T-helper 1 cell treated with Interleukin-12 subunit alpha and Interleukin-12 subunit beta and Interleukin-4 antibody, amounts not matched to agents 30 ng/mL and 1 ng/mL, for 36 hours (primary cell): ENCODE results near the gene LPIN3. TPM values are rescaled to one million over a fixed set of nuclear protein-coding genes. Genes with fewer than 3 reads are reported as not detected.
"Not testable (repeated sequence)": the region's sequence is repeated elsewhere in the genome, so short reads cannot be mapped to it uniquely, and the experiment has no call there.

Source experiments
- intact Hi-C: fragments of 100-400 bp; cut with micrococcal nuclease; formaldehyde crosslinking; loops from one replicate; pipeline ENCODE4 v1.15.1; 2024
- total RNA-seq: library from RNA; stranded (reverse); gene quantifications from 2 replicates; pipeline ENCODE4 v1.2.3, GENCODE V29; 2022

Gene LPIN3, protein sequence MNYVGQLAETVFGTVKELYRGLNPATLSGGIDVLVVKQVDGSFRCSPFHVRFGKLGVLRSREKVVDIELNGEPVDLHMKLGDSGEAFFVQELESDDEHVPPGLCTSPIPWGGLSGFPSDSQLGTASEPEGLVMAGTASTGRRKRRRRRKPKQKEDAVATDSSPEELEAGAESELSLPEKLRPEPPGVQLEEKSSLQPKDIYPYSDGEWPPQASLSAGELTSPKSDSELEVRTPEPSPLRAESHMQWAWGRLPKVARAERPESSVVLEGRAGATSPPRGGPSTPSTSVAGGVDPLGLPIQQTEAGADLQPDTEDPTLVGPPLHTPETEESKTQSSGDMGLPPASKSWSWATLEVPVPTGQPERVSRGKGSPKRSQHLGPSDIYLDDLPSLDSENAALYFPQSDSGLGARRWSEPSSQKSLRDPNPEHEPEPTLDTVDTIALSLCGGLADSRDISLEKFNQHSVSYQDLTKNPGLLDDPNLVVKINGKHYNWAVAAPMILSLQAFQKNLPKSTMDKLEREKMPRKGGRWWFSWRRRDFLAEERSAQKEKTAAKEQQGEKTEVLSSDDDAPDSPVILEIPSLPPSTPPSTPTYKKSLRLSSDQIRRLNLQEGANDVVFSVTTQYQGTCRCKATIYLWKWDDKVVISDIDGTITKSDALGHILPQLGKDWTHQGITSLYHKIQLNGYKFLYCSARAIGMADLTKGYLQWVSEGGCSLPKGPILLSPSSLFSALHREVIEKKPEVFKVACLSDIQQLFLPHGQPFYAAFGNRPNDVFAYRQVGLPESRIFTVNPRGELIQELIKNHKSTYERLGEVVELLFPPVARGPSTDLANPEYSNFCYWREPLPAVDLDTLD
- 2.0 and 2.8 TPM in 2 replicates for total RNA-seq

DNA sequence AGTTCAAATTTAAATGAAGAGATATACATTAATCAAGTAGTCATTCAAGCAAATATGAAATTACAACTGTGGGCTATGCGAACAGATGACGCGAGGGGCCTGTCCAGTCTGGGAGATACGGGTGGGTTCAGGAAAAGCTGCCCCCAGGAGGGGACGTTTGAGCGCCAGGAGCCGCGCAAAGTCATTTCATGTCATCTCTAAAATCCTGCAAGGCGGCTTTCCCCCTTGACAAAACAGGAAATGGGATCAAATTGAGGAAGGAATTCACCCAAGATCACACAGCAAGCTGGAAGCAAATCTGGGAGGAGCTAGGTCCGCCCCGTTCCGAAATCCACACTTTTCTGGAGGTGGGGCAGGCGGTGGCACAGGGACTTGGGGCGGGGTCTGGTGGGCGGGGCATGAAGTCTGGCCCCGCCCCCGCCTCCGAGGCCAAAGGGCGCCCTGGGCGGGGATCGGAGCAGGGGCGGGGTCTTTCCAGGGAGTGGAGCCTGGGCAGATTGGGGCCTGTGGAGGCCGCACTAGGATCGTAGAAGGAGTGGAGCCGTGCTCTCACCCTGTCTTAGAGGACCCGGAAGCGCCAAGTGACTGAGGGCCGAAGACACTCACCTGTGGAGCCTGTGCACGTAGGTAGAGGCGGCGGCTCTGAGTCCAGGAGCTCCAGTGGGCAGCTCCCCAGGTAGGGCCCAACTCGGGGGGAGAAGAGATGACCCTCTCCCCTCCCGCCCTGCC is at the start of gene LPIN3:
Gene LPIN3, plus strand, starts transcription at position 495 of the 729 bp plus-strand sequence. CDS start 4,983 bp downstream, outside the sequence.
- intact Hi-C loops = loop anchor here (1.0 to 5.0 kb wide), 12 partner anchors 23 to 372 kb away; partner anchors contain the start of genes CHD6 and ZHX3

DNA sequence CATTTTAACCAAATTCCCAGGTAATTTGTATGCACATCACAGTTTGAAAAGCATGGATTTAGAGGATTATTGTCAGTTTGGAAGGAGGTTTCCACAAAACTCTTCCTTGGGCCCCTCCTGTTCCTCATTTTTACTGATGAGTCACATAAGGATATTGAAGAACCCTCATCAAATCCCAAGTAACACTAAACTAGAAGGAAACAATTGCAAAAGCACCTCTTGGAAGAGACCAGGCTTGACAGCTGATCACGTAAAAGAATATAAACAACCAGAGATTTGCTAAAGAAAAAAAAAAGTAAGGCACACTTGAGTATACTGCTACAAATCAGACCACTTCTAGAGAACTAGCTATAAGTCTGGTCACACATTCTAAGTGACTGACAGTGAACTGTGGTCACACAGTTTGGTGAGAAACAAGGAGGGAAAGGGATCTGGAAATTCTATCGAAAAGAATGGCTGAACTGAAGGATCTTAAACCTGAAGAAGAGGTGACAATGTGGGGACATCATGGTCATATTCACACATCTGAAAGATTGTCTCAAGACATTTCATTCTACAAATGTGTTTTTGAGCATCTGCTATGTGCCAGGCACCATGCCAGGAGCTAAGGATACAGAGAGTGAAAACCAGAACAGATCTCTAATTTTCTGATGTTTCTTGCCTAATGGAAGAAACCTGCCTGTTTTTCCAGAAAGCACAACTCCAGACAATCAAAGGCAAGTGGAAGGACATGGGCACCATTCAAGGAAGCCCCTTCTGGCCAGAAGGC is 47.2 kb upstream of the LPIN3 start:
- intact Hi-C loops = no loop called here

DNA sequence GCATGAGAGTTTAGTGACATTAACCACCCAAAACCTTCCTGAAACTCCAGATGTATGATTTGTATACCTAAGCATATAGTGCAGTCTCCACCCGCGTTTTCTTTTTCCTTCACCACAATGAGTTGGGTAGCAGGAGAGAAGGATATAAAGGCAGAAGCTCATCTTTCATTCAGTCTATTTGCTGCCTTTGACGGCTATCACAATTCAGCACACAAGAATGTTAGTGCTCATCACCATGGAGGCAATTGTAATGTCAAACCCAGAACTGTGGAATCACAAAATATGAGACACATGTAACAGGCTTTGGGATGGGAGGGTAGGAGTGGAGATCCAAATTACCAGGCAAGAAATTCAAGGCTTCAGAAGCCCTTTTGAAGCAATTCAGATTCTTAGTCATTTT is 40.7 kb upstream of the LPIN3 start:
- intact Hi-C loops = no loop called here

DNA sequence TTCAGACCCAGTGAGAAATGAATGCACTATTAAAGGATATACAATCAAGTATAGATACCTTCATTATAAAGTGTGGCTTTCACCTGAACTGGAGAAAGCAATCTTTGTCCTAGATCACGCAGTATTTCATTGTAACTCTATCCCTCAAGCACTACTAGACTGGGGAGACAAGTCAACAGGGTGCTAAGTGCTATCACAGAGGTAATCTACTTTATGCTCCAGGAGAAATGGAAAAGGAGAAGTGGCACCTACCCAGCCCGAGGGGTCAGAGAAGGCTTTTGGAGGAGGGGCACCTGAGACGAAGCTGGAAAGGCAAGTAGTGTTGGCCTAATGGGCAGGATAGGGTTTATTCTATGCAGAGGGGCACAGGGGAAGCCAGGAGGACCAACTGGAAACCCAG is 40.2 kb upstream of the LPIN3 start:
- intact Hi-C loops = no loop called here

DNA sequence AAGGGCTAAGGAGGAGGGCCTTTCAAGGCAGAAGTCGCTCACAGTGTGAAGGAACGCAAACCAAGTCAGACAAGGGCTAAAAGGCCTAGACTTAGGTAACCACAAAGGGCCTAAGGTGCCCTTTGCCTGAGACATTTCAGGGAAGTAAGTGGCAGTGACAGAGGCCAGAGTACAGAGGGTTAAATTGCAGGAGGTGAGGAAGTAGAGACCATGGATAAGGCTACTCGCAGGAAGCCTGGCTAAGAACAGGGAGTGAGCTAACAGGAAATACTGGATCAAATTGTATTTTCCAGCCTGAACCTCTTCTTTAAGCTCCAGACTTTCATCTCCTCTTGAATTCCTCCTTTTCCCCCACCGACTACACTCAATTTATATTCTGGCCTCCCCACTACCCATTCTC is 39.7 kb upstream of the LPIN3 start:
- intact Hi-C loops = no loop called here

DNA sequence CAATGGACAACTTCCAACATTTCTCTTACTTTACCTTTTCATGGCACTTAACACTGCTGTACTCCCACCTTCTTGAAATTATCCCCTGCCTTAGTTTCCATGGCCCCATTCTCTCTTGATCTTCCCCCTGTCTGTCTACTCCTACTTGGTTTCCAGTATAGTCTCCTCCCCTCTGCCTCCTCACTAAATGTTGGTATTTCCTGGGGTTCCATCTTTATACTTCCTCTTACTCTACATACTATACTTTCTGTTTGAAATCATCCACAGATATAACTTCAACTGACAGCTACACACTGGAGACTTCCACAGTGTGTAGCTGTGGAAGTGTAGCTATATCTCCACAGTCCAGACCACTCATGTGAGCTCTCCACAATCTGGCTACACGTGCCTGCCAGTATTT is 36.6 kb upstream of the LPIN3 start:
- intact Hi-C loops = no loop called here

DNA sequence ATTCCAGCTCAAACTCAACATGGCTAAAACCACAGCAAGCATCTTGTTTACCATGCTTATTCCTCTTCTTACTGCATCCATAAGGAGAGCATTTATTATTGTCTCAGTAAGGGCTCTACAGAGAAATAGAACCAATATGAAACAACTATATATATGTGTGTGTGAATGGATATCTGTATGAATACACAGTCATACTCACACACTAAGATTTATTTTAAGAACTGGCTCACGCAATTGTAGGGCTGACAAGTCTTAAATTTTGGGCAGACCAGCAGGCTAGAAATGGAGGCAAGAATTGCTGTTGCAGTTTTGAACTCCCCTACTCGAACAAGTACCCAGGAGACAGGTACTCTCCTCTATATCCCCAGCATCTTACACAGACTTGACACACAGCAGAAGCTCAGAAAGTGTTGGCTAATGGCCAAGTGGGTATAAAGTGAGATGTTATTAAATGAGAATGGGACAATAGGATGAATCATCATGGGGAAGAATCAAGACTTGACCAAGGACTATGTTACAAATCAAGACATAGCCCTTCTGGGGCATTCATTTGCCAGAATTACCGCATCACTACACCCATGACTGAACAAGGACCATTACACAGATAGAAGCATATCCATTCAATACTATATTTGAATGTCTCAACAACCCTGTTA is 36.1 kb upstream of the LPIN3 start:
- intact Hi-C loops = no loop called here

DNA sequence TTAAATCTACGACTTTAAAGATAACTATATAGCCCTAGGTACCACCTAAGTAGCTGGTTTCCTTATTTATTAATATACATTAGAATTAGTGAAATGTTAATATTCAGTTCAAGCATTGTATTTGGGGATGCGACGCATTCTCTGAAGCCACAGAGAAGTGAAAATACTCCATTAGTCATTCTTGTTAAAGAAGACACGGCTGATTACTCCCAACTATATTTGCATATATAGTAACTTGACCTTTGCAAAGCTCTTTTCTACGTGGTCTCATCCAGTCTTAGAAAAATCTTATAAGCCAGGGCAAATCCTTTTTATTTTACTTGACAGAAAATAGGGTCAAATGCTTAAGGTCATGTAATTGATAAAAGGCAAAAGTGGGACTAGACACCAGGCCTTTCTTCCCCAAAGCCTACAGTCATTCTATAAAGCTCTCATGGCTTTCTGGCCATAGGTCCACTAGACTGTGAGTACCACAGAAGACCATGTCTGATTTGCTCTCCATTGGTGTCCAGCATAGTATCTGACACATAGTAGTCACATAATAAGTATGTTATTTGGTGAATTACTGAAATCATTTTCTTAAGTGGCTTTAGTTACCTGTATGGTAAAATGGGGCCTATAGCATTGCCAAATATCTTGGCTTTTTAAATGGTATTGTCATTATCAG is 34.4 kb upstream of the LPIN3 start:
- intact Hi-C loops = no loop called here

DNA sequence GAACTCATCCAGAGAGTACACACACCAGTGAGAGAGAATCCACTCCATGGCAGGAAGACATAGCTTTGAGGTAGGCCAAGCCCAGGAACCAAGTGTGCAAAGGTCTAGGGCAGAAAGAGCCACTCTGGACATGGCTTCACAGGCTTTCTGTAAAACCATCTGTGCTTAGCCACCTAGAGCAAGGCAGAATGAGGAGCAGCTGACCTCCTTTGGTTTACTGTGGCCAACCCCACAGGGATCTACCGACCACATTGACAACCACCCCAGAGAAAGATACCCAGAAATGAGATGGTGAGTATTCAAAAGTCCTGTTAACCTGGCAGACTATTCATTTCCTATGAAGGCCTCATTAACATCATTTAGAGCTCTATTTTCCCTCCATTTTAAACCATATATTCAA is 33.6 kb upstream of the LPIN3 start:
- intact Hi-C loops = no loop called here

DNA sequence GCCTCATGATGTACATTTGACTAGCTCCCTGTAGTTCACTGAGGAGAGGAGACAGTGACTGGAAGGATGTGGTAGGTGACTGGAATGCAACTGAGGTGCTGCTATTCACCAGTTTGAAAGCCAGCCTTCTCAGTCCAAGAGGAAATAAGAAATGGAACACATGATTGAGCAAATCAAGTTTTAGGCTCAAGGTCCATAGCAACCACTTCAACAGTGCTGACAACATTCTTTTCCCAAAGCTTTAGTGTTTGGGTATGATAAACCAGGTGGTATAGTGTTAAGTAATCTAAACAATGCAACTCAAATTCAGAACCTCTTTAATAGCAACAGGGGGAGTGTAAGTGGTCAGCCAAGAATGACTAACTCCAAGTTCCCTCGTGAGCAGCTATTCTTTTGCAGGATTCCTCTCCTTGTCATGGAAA is 32.3 kb upstream of the LPIN3 start:
- intact Hi-C loops = no loop called here

DNA sequence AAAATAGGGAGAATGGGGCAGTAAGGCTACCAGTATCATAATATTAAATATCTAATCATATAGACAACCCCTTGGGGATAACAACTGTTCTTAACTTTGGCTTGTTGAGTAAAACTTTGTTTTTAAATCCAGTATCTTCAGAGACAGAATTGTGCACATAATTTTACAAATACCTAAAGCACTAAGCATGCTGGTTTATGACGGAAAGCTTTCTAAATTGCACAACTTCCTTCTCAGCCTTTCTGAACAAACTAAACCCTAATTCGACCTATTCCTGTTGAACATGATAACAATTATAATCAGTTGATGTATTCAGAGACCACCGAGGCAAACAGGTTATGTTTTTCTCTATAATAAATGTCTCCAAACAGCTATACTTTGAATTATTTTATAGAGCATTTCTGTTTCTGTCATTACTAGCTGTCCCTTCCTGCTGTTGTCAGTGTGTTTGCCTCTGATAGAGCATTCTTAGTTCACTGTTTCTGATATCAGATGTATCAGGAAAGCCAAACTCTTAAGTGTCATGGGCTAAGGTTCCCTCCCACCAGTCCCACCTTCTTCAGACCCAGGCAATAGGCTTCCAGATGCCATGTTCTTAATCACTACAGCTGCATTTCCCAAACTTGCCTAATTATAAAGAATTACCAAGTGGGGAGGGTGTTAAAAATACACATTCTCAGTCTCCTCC is 31.8 kb upstream of the LPIN3 start:
- intact Hi-C loops = no loop called here

DNA sequence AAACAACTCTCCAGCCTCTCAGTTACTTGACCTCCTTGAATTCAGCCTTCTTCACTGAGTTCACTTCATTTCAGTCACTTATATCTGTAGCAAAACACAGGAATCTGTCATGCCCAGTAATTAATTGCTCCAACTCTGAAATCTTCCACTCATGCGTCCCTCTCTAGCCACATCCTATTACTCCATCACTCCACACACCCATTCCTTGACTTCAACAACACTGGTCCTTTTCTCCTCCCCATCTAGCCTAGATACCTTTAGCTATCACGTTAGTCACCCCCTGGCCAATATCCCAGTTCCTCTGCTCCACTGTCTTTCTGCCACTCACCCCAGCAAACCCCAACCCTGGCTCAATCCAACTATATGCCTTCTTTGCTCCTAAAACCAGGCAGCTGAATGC is 30.8 kb upstream of the LPIN3 start:
- intact Hi-C loops = no loop called here

DNA sequence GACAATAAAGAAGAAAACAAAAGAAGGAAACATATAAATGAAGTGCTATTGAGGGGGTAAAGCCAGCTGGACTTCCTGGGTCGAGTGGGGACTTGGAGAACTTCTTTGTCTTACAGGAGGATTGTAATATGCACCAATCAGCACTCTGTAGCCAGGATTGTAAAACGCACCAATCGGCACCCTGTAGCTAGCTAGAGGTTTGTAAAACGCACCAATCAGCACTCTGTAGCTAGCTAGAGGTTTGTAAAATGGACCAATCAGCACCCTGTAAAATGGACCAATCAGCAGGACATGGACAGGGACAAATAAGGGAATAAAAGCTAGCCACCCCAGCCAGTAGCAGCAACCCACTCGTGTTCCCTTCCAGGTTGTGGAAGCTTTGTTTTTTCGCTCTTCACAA is 28.6 kb upstream of the LPIN3 start:
- intact Hi-C loops = not testable (repeated sequence)

DNA sequence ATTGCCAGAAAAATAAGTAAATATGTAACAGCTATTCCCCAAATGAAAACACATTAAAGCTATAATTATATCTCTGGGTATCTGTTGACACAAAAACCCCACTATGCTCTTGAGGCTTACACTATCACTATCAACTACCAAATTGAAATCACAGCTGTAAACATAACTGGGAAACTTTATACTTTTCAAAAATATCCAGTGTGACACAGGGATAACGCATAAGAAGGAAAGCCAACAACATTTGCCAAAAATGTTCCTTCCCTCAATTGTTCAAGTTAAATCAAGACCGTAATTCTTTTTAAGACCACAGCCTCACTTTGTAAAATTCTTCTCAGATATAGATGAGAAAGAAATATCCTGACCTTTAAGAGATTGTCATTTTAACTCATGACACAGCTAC is 26.2 kb upstream of the LPIN3 start:
- intact Hi-C loops = no loop called here

DNA sequence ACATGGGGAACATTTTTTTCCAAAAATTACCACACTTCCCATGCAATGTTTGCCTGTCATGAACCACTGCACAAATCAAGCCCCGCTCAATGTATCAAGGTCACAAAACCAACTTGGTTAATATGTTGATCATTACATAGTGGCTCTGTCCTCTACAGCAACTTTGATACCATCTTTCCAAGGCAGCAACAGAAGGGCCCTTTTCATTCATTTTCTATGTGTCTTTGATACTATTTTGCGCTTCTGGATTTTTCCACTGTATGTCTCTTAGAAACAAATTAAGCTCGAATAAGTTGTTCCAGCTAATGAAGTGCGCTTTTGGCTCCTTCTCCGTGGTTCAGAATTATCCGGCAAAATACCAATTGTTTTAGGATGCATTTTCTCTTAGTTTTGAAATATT is 24.6 kb upstream of the LPIN3 start:
- intact Hi-C loops = loop anchor here (2.0 to 5.0 kb wide), 3 partner anchors 269 to 377 kb away; no protein-coding TSS in a partner anchor

DNA sequence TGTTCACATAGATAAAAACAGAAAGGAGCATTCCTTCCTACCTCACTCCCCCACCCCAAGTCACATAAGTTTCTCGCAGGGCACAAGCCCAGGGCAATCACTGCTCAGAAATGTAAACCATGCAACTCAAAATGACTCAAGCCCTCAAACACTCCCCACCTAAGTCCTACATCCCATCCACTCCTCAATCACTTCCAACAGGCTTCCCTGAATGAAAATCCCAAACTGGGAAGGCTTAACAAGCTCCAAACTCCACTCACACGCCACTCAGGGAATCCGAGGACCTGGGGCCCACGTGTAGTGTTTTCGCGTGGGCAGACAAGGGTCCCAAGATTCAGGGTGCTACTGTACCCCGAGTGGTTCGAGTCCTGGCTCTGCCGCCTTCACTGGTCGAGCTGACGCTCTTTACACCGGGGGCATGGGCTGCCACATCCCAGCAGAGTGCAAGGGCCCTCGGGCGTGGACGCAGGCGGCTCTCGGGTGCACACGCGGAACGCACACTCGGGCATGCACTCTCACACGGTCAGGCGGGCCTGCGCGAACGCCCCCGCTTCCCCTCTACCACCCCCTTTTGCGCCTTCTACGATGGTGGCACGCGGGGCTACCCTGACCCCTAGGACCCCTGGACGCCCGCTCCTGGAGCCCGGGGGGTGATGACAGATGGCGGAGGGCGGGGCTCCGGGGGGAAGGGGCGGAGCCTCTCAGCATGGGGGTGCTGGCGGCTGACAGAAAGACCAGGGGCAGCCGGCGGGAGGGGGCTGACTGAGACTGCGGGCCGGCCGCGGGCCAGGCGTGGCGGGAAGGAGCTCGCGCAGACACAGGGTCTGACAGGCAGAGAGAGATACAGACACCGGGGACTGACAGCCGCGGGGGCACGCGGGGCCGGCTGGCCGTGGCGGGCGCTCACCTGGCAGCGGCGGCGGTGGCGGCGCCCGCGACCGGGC is 23.7 kb upstream of the LPIN3 start:
- intact Hi-C loops = loop anchor here (1.0 to 5.0 kb wide), 11 partner anchors 12 to 376 kb away; partner anchors contain the start of genes CHD6, LPIN3, PLCG1 and TOP1

DNA sequence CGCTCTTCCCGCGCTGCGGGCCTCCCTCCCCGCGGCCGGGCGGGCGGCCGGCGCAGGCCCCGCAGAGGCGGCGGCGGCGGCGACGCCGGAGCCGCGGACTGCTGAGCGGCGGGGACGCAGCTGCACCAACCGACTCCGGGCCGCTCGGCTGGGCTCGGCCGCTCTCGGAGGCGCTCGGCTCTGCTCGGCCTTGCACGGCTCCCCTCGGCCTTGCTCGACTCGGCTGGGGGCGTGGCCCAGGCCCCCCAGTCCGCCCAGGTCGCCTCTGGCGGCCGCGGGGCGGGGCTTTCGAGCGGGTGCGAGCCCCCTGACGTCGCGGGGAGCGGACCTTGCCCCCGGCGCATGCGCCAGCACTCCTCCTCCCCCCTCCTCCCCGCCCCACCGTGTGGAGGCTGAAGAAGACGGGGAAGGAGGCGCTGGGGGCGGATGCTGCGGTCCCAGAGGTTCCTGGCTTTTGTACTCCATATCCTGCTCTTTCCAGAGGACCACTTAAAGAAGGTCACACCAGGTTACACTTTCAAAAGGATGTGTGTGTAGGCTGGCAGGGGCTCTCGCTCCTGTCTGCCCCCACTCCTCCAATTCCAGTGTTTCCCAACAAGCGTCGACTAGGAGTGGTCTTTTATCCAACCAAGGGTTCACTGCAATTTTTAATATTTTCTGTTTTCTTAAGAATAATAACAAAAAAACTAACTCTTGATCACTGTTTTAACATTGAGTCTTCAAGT is 22.9 kb upstream of the LPIN3 start, which contains the start of gene ZHX3:
Gene ZHX3, minus strand, starts transcription at position 186 of the 725 bp plus-strand sequence. CDS start 112,815 bp downstream, outside the sequence.
- intact Hi-C loops = loop anchor here (1.0 to 5.0 kb wide), 11 partner anchors 12 to 375 kb away; partner anchors contain the start of genes CHD6, LPIN3, PLCG1 and TOP1
